HG03521 (cell line): ENCODE results near the gene SPAG9.

ENCODE experiments used
- ATAC-seq: cut with Tn5 transposase; IDR thresholded peaks from one replicate; pipeline ENCODE4 v1.9.1; 2021; ENCODE audit warnings: mild to moderate bottlenecking, moderate library complexity; ENCODE audit not compliant: unreplicated experiment

Gene SPAG9, protein sequence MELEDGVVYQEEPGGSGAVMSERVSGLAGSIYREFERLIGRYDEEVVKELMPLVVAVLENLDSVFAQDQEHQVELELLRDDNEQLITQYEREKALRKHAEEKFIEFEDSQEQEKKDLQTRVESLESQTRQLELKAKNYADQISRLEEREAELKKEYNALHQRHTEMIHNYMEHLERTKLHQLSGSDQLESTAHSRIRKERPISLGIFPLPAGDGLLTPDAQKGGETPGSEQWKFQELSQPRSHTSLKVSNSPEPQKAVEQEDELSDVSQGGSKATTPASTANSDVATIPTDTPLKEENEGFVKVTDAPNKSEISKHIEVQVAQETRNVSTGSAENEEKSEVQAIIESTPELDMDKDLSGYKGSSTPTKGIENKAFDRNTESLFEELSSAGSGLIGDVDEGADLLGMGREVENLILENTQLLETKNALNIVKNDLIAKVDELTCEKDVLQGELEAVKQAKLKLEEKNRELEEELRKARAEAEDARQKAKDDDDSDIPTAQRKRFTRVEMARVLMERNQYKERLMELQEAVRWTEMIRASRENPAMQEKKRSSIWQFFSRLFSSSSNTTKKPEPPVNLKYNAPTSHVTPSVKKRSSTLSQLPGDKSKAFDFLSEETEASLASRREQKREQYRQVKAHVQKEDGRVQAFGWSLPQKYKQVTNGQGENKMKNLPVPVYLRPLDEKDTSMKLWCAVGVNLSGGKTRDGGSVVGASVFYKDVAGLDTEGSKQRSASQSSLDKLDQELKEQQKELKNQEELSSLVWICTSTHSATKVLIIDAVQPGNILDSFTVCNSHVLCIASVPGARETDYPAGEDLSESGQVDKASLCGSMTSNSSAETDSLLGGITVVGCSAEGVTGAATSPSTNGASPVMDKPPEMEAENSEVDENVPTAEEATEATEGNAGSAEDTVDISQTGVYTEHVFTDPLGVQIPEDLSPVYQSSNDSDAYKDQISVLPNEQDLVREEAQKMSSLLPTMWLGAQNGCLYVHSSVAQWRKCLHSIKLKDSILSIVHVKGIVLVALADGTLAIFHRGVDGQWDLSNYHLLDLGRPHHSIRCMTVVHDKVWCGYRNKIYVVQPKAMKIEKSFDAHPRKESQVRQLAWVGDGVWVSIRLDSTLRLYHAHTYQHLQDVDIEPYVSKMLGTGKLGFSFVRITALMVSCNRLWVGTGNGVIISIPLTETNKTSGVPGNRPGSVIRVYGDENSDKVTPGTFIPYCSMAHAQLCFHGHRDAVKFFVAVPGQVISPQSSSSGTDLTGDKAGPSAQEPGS (N-terminal part only)

GRCh38 chr17:51120739-51121619 is at the start of gene SPAG9:
Gene SPAG9, minus strand, starts transcription at chr17:51120868. Its CDS starts 212 bp downstream, at chr17:51120656.
- peak; percentile 82 for ATAC-seq

GRCh38 chr17:51169340-51169739 is 48.7 kb upstream of the SPAG9 start:
- ATAC-seq, result no peak

- peak; percentile 41 for ATAC-seq
These were observed 46.6 kb upstream of the SPAG9 start for GRCh38 chr17:51166987-51167931.

DNA sequence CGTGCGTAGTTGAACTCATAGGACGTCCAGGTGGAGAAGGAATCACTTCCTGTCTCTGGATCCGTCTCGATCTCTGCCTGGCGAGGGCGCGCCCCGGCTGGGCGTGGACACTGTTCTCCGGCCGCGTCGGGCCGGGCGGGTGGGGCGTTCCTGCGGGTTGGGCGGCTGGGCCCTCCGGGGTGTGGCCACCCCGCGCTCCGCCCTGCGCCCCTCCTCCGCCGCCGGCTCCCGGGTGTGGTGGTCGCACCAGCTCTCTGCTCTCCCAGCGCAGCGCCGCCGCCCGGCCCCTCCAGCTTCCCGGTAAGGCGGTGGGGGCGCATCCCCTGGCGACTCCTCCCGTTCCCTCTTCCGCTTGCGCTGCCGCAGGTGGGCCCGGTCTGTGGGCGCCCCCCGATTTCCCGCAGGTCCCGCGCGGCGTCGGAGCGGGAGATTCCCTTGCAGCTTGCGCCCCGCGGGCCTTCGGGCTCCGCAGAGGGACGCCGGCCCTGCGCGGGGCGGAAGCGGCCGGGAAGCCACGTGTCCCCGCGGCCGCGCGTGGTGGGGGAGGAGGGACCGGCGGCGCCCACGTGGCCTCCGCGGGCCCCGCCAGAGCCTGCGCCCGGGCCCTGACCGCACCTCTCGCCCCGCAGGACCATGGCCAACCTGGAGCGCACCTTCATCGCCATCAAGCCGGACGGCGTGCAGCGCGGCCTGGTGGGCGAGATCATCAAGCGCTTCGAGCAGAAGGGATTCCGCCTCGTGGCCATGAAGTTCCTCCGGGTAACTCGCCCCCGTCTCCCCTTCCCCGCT is 45.7 kb upstream of the SPAG9 start, which contains the start of gene NME2:
TSS of gene NME2 (plus strand) at position 214 of the 789 bp plus-strand sequence. CDS start at position 634, 420 bp downstream.
- peak; percentile 77 for ATAC-seq

DNA sequence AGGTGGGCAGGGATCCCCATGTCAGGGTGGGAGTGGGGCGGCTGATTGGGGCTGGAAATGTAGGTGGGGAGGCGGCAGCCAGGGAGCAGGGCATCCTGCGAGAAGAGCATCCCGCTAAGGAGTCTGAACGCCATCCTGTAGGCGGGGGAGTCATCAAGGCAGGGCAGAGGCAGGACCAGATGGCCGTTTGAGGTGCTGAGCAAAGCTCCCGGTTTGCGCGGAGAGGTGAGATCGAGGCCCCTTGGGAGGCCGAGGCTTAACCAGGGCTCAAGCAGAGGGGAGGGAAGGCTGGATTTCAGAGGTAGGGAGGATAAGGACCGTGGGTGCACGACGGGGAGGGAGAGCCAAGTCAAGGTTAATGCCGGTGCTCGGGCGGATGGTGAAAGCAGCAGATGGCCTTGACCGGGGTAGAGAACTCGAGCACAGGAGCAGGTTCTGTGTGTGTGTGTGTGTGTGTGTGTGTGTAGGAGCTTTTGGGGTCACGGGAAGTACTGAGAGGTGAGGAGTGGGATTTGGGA is 45.1 kb upstream of the SPAG9 start:
- peak; percentile 18 for ATAC-seq

DNA sequence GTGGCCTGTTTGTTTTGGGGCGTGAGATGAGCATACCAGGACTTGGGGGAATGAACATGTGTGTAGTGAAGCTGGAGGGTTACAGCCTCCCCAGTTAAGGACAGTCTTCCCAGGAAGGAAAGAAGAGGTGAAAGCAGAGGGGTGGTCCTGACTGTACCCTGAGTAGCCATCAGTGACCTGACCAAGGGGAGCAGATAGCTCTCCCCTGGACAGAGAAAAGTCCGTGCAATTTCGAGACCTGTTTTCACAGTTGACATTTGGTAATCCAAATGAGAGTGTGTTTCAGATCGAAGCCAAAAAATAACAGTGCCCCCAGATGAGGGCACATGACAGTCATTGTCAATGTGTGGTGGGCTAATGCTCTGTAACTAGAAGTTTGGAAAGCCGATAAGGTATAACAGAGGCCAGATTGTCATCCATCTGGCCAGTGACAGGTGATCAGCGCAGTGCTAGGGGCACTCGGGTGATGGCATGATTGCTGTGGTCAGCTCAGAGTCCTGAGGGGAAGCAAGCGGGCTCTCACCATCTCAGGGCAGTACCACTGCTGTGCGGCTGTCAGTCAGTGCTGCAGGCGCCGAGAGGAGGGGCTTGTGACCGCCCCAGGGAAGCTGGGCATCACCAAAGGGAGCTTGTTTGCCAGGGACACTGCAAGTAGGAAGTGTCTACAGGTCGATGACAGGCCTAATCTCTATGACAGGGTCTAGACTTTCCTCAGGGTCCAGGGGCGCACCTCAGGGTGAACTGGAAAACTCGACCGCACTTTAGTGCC is 44.4 kb upstream of the SPAG9 start:
- ATAC-seq, result no peak

DNA sequence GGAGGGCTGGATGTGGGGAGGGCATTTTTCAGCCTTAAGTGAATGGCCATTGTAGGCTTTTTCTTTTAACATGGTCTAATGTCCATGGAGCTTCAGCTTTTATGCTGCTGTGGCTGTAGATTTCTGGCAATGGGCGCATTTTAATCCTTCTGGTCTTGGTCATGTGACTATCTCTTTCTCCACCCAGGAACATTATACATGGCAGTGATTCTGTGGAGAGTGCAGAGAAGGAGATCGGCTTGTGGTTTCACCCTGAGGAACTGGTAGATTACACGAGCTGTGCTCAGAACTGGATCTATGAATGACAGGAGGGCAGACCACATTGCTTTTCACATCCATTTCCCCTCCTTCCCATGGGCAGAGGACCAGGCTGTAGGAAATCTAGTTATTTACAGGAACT is 40.9 kb upstream of the SPAG9 start:
- no peak for ATAC-seq

DNA sequence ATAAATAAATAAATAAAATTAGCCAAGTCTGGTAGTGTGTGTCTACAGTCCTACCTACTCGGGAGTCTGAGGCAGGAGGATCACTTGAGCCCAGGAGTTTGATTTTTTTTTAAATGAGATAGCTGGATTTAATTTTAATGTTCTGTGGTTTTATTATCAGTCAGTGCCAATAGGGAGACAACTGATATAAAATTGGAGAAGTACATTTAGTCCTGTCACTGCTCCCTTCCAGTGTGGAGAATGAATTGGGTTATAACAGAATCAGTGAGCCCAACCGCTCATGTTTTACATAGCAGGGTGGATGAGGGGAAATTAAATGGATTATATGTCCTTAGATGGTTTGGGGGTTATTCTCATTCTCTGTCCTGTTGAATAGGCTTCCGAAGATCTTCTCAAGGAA is 38.9 kb upstream of the SPAG9 start:
- ATAC-seq, result no peak

- ATAC-seq, result no peak
These were observed 34.7 kb upstream of the SPAG9 start for GRCh38 chr17:51155416-51155815.

GRCh38 chr17:51154176-51154575 is 33.5 kb upstream of the SPAG9 start:
- ATAC-seq, result no peak

GRCh38 chr17:51153210-51154072 is 32.8 kb upstream of the SPAG9 start, which contains the start of gene NME1:
Gene NME1, plus strand, starts transcription at chr17:51153559. Its CDS starts 2,096 bp downstream, at chr17:51155655.
- ATAC-seq, result peak; percentile 95

DNA sequence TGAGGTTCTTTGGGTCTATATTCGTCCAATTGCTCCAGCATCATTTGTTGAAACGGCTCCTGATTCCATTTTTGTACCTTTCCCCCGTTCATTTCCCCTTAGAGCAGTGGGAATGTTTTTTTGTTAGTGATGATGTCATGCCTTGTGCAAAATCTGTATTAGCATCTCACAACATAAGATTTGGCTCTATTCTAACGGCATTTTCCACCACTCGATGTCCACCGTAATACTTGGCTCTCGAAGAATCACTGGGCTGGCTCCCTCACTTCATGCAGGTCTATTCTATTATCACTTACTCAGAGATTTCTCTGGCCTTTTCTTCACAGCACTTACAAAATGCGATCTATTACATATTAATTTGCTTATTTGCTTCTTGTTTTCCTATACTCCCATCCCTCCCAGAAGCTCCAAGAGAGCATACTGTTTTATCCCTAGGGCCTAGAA is 32.1 kb upstream of the SPAG9 start:
- no peak for ATAC-seq

DNA sequence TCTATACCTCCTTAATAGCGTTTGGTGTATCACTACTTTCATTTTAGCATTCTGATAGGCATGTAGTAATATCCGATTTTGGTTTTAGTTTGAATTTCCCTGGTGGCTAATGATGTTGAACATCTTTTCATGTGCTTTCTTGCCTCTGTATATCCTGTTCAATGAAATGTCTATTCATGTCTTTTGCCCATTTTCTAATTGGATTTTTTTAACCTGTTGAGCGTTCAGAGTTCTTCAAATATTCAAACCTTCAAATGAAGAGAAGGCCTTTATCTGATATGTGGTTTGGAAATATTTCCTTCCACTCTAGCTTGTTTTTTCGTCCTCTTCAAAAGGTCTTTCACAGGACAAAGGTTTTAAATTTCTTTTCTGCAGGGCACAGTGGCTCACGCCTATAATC is 30.3 kb upstream of the SPAG9 start:
- ATAC-seq, result no peak

DNA sequence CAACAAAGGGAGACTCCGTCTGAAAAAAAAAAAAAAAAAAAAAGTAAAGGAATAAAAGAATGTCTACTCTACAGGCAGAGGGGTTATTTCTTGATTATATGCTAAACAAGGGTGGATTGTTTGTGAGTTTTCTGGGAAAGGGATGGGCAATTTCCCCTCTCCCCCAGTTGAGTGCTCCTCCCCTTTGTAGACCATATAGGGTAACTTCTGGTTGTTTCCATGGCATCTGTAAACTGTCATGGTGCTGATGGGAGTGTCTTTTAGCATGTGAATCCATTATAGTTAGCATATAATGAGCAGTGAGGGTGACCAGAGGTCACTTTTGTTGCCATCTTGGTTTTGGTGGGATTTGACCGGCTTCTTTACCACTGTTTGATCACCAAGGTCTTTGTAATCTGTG is 28.5 kb upstream of the SPAG9 start:
- no peak for ATAC-seq

DNA sequence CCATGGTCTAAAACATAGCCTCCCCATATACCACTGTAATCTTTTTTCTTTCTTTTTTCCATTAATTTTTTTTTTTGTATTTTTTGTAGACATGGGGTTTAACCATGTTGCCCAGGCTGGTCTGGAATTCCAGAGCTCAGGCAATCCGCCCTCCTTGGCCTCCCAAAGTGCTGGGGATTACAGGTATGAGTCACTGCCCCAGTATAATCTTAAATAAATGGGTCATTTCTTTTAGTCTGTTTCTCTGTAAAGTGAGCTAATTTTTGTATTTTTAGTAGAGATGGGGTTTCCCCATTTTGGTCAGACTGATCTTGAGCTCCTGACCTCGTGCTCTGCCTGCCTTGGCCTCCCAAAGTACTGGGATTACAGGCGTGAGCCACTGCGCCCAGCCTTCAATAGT is 27.0 kb upstream of the SPAG9 start:
- ATAC-seq, result no peak
